H1 (cell line): ENCODE results near the gene CIPC. TPM values are rescaled to one million over a fixed set of nuclear protein-coding genes. Genes with fewer than 3 reads are reported as not detected.

Experiments used
- CTCF ChIA-PET: fragments of 300-600 bp; sonication (Branson Sonifier 250); formaldehyde crosslinking; loops from one replicate; lab custom pipeline; 2021; ENCODE audit not compliant: partially characterized antibody; lab: Charles Lee
- POLR2A ChIA-PET: fragments of 300-600 bp; sonication (Branson Sonifier 250); formaldehyde crosslinking; loops from one replicate; lab custom pipeline; 2021; ENCODE audit warnings: inconsistent platforms; ENCODE audit not compliant: partially characterized antibody; lab: Charles Lee
- DNase-seq, 2 experiments: peaks; one replicate each; pipeline versions ENCODE4 v3.0.0 to v3.0.0-alpha.2; 2010 to 2022; ENCODE audit warnings: low spot score in 2 of 2, low read depth in 1 of 2, mixed read lengths in 1 of 2
- FAIRE-seq: peaks from 2 replicates; lab custom pipeline; 2011; peaks lifted over from hg19 to GRCh38; lab: Jason Lieb, UNC
- H2AFZ ChIP-seq: 2 replicates; pipeline ENCODE4 v1.8.1; 2012; ENCODE audit warnings: low read length, inconsistent platforms
- H2AK5ac ChIP-seq: 2 replicates; pipeline ENCODE4 v1.6.1; 2013; ENCODE audit warnings: low read depth, low read length
- H2BK120ac ChIP-seq: replicated peaks from 2 replicates; pipeline ENCODE3; 2013; ENCODE audit warnings: low read depth, low read length, inconsistent platforms
- H2BK12ac ChIP-seq: 2 replicates; pipeline ENCODE4 v1.6.1; 2013; ENCODE audit warnings: low read depth, low read length
- H2BK15ac ChIP-seq: 2 replicates; pipeline ENCODE4 v1.6.1; 2013; ENCODE audit warnings: low read length
- H2BK20ac ChIP-seq: 2 replicates; pipeline ENCODE4 v1.6.1; 2013; ENCODE audit warnings: low read length
- H2BK5ac ChIP-seq: 2 replicates; pipeline ENCODE4 v1.6.1; 2013; ENCODE audit warnings: low read depth, low read length
- H3K14ac ChIP-seq: 2 replicates; pipeline ENCODE4 v1.6.1; 2013; ENCODE audit warnings: inconsistent platforms; ENCODE audit not compliant: insufficient read length
- H3K18ac ChIP-seq: 2 replicates; pipeline ENCODE4 v1.6.1; 2013; ENCODE audit warnings: low read length; ENCODE audit errors: extremely low read depth
- H3K23ac ChIP-seq: 2 replicates; pipeline ENCODE4 v1.6.1; 2013; ENCODE audit warnings: inconsistent platforms; ENCODE audit not compliant: insufficient read length
- H3K23me2 ChIP-seq: 2 replicates; pipeline ENCODE4 v1.6.1; 2013; ENCODE audit warnings: low read depth, low read length
- H3K27ac ChIP-seq: 2 replicates; pipeline ENCODE4 v1.6.1; 2011; ENCODE audit warnings: low read depth, low read length, inconsistent platforms
- H3K27me3 ChIP-seq, 4 experiments: replicated peaks in 1 of 4; 1 replicate in 1 of 4; 2 replicates in 3 of 4; pipeline versions ENCODE4 v1.6.1 to v1.8.1; 2011 to 2013; ENCODE audit warnings: low read length in 3 of 4, mild to moderate bottlenecking in 3 of 4, inconsistent platforms in 2 of 4, mixed read lengths in 2 of 4, moderate library complexity in 1 of 4; ENCODE audit not compliant: control insufficient read depth in 3 of 4, insufficient read depth in 3 of 4; ENCODE audit errors: extremely low read depth in 1 of 4
- H3K36me3 ChIP-seq, 4 experiments: 2 replicates each; pipeline versions ENCODE4 v1.6.1 to v1.8.1; 2011 to 2013; ENCODE audit warnings: mild to moderate bottlenecking in 4 of 4, low read length in 3 of 4, moderate library complexity in 2 of 4, control low read depth in 1 of 4, inconsistent platforms in 1 of 4; ENCODE audit not compliant: insufficient read depth in 4 of 4, control insufficient read depth in 2 of 4
- H3K4ac ChIP-seq: replicated peaks from 2 replicates; pipeline ENCODE3; 2013; ENCODE audit warnings: low read length, low read depth, mixed read lengths, inconsistent platforms; ENCODE audit not compliant: insufficient read length
- H3K4me1 ChIP-seq, 4 experiments: replicated peaks in 1 of 4; 1 replicate in 1 of 4; 2 replicates in 3 of 4; pipeline versions ENCODE4 v1.6.1 to v1.8.1; 2011 to 2013; ENCODE audit warnings: low read length in 3 of 4, inconsistent platforms in 2 of 4, mixed read lengths in 1 of 4; ENCODE audit not compliant: insufficient read depth in 4 of 4, control insufficient read depth in 3 of 4
- H3K4me2 ChIP-seq, 2 experiments: 2 replicates each; pipeline versions ENCODE4 v1.6.1 to v1.8.1; 2011 to 2013; ENCODE audit warnings: low read depth in 2 of 2, low read length in 2 of 2, control low read depth in 1 of 2, inconsistent platforms in 1 of 2, mild to moderate bottlenecking in 1 of 2; ENCODE audit not compliant: insufficient read depth in 1 of 2
- H3K4me3 ChIP-seq, 4 experiments: fragments of 200-600, 300-600 bp in 1 of 4; sonication (generic), shearing (Covaris generic), sonication (Bioruptor Twin) in 1 of 4; 2 replicates each; pipeline versions ENCODE4 v1.5.1 to v1.8.1; 2011 to 2016; ENCODE audit warnings: low read length in 4 of 4, low read depth in 3 of 4, control low read depth in 2 of 4, inconsistent platforms in 2 of 4, mild to moderate bottlenecking in 2 of 4, mixed read lengths in 1 of 4, moderate library complexity in 1 of 4; ENCODE audit not compliant: insufficient read depth in 2 of 4; ENCODE audit errors: extremely low read depth in 1 of 4
- H3K56ac ChIP-seq: replicated peaks from 2 replicates; pipeline ENCODE3; 2013; ENCODE audit warnings: low read depth, mild to moderate bottlenecking, mixed read lengths, low read length, inconsistent platforms; ENCODE audit not compliant: insufficient read length
- H3K79me1 ChIP-seq: 2 replicates; pipeline ENCODE4 v1.6.1; 2013; ENCODE audit warnings: low read depth, low read length, control low read depth
- H3K79me2 ChIP-seq, 2 experiments: 2 replicates each; pipeline versions ENCODE4 v1.6.1 to v1.8.1; 2012 to 2013; ENCODE audit warnings: low read length in 2 of 2, mild to moderate bottlenecking in 2 of 2, inconsistent platforms in 1 of 2; ENCODE audit not compliant: insufficient read depth in 2 of 2, control insufficient read depth in 1 of 2
- H3K9ac ChIP-seq, 4 experiments: replicated peaks in 1 of 4; 1 replicate in 1 of 4; 2 replicates in 3 of 4; pipeline versions ENCODE4 v1.6.1 to v1.8.1; 2011 to 2013; ENCODE audit warnings: low read depth in 3 of 4, low read length in 3 of 4, control low read depth in 2 of 4, mild to moderate bottlenecking in 2 of 4, moderate library complexity in 2 of 4, inconsistent platforms in 1 of 4; ENCODE audit errors: extremely low read depth in 1 of 4
- H3K9me3 ChIP-seq, 2 experiments: 2 replicates each; pipeline versions ENCODE4 v1.6.1 to v1.8.1; 2012 to 2013; ENCODE audit warnings: mild to moderate bottlenecking in 2 of 2, moderate library complexity in 2 of 2, control low read depth in 1 of 2, inconsistent platforms in 1 of 2, low read depth in 1 of 2, low read length in 1 of 2, mixed read lengths in 1 of 2; ENCODE audit not compliant: insufficient read depth in 2 of 2
- H4K20me1 ChIP-seq, 2 experiments: replicated peaks in 1 of 2; 2 replicates each; pipeline versions ENCODE3 to v1.8.1; 2011 to 2013; ENCODE audit warnings: inconsistent platforms in 2 of 2, low read length in 2 of 2, mild to moderate bottlenecking in 1 of 2; ENCODE audit not compliant: insufficient read depth in 2 of 2, control insufficient read depth in 1 of 2
- H4K5ac ChIP-seq: 2 replicates; pipeline ENCODE4 v1.6.1; 2013; ENCODE audit warnings: low read length, low read depth, mixed read lengths, inconsistent platforms; ENCODE audit not compliant: insufficient read length
- H4K8ac ChIP-seq: 2 replicates; pipeline ENCODE4 v1.8.0; 2013; ENCODE audit warnings: mild to moderate bottlenecking, moderate library complexity, low read length, inconsistent platforms; ENCODE audit not compliant: insufficient read depth; ENCODE audit errors: extremely low read depth
- H4K91ac ChIP-seq: replicated peaks from 2 replicates; pipeline ENCODE3; 2013; ENCODE audit warnings: low read length, mixed read lengths, inconsistent platforms; ENCODE audit not compliant: insufficient read length
- EGR1 ChIP-seq: IDR thresholded peaks from 2 replicates; pipeline ENCODE4 v1.6.1; 2011; ENCODE audit warnings: low read depth, low read length, borderline replicate concordance
- POU5F1 ChIP-seq: IDR thresholded peaks from 2 replicates; pipeline ENCODE4 v1.6.1; 2011; ENCODE audit warnings: low read depth, mild to moderate bottlenecking, low read length, moderate library complexity
- RAD21 ChIP-seq, 2 experiments: IDR thresholded peaks in 1 of 2; conservative IDR thresholded peaks in 1 of 2; 2 replicates each; pipeline ENCODE4 v1.6.1; 2011; ENCODE audit warnings: low read depth in 2 of 2, low read length in 2 of 2, improper control_type of control experiment in 1 of 2, inconsistent platforms in 1 of 2, mild to moderate bottlenecking in 1 of 2, moderate library complexity in 1 of 2
- RBBP5 ChIP-seq: IDR thresholded peaks from 2 replicates; pipeline ENCODE4 v1.7.1; 2012; ENCODE audit warnings: low read depth, mild to moderate bottlenecking, inconsistent platforms, low read length, moderate library complexity, borderline replicate concordance
- YY1 ChIP-seq: IDR thresholded peaks from 2 replicates; pipeline ENCODE4 v1.6.1; 2011; ENCODE audit warnings: low read depth, mild to moderate bottlenecking, low read length
- WGBS, 2 experiments: shearing (Covaris generic) in 1 of 2; methylation state at CpG; one replicate each; pipeline versions ENCODE4 v1.1.6 to v1.1.7; 2013 to 2015; ENCODE audit warnings: low lambda C conversion rate in 2 of 2, mixed read lengths in 2 of 2, inconsistent platforms in 1 of 2, low coverage in 1 of 2, missing lambda C conversion rate in 1 of 2; ENCODE audit not compliant: insufficient replicate concordance in 2 of 2, insufficient coverage in 1 of 2, insufficient read length in 1 of 2; ENCODE audit errors: extremely low coverage in 1 of 2, missing lambda C conversion rate in 1 of 2; 5-methylcytosine and 5-hydroxymethylcytosine counted together
- polyA plus RNA-seq, 7 experiments: library from polyadenylated mRNA; depleted of rRNA in 3 of 7; stranded (reverse) in 5 of 7; unstranded in 2 of 7; fragments of >200 nt in 5 of 7; fragments of 200-250 nt in 2 of 7; gene quantifications; 1 replicate in 5 of 7; 2 replicates in 1 of 7; 4 replicates in 1 of 7; pipeline versions ENCODE4 v1.2.1 to v1.2.3, GENCODE V29; 2011 to 2013; ENCODE audit warnings: missing spikeins in 2 of 7, mixed read lengths in 2 of 7
- total RNA-seq: library from RNA; stranded (reverse); fragmentation: NEBNext Ultra II Directional; extraction: Animal tissue kit (Norgen Biotek cat#: 25700); gene quantifications from 2 replicates; pipeline ENCODE4 v1.2.1, GENCODE V29; 2021

The CIPC gene
- total and polyA plus RNA-seq, 2 of the 8 experiments (the other 6 are each of a cell fraction or from before 2014, with no cell fraction given) = 13.9 to 32.7 TPM

DNA sequence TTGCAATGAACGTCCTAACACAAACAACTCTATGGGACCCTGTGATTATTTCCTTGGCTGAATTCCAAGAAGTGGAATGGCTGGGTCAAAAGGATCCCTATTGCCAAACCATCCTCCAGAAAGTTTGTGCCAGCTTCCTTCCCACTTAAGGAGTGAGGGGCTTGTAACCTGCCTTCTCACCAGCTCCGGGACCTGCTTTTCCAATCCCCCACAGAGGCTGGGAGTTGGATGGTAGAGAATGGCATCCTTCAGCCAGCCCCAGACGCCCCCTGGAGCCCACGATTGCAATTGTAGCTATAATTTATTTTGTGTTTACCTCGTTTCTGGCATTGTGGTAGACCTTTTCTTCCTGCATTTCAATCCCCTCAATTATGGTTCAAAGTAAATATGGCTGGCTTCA, 53.2 kb downstream of the CIPC start:
- no peaks in the 10 kb centered on the region for H3K79me2 ChIP-seq
- POLR2A ChIA-PET = interaction anchor here (0.7 to 1.0 kb wide), 2 partner anchors 8 to 11 kb away, joined by 3 read pairs; no protein-coding TSS in a partner anchor
- H3K23ac ChIP-seq = no peak overlapping the region
- TF ChIP-seq RBBP5 (no peak), YY1 (peak; percentile 76), POU5F1 (no peak), RAD21 (IDR thresholded peaks at IDR 0.05 in 1 of 2, conservative IDR thresholded peaks at IDR 0.05 in 1 of 2; ENCODE audit: low read depth in 2 of 2, low read length in 2 of 2) (peak; percentile 59 to 70), EGR1 (no peak)

More for the DNA sequence above, 53.2 kb downstream of the CIPC start:
- H3K18ac ChIP-seq = no peak overlapping the region
- no peaks in the 10 kb centered on the region for H3K79me1 ChIP-seq
- CTCF ChIA-PET = interaction anchor here (0.6 to 52.5 kb wide), 40 partner anchors 8 to 280 kb away, joined by 3 to 1490 read pairs (median 6); partner anchors contain the start of genes CIPC, GSTZ1, POMT2 and TMEM63C
- H4K5ac ChIP-seq = no peak overlapping the region
- no peak overlapping the region for H2AK5ac ChIP-seq
- H3K4ac ChIP-seq = no peak overlapping the region
- WGBS, 2 experiments = 32% methylated on average over 5 of the region's 5 CpGs; no CpG with 5 or more reads in 1 of the 2 experiments
- H3K56ac ChIP-seq = no peak overlapping the region
- no peaks in the 10 kb centered on the region for H4K20me1 ChIP-seq
- no peaks in the 10 kb centered on the region for H3K9me3 ChIP-seq
- H2BK20ac ChIP-seq = no peak overlapping the region
- no peak overlapping the region for H2AFZ ChIP-seq
- peak; percentile 39 for FAIRE-seq
- no peak overlapping the region for H2BK12ac ChIP-seq
- H3K23me2 ChIP-seq = no peaks in the 10 kb centered on the region
- H2BK5ac ChIP-seq = no peak overlapping the region
- H3K14ac ChIP-seq = no peak overlapping the region
- no peaks in the 10 kb centered on the region for H3K36me3 ChIP-seq
- no peak overlapping the region for H3K27ac ChIP-seq
- H3K4me2 ChIP-seq = no peak overlapping the region
- peaks cover 2 to 19% (median 4%) of the 10 kb centered on the region in 4 experiments; a peak in 5 of 7 replicates for H3K4me1 ChIP-seq
- H4K91ac ChIP-seq = no peak overlapping the region
- H3K9ac ChIP-seq = no peak overlapping the region
- H3K4me3 ChIP-seq = no peak overlapping the region
- no peaks in the 10 kb centered on the region for H3K27me3 ChIP-seq
- no peak overlapping the region for H2BK120ac ChIP-seq
- DNase-seq = peak in 1 of 2 experiments; percentile 84
- no peak overlapping the region for H4K8ac ChIP-seq
- H2BK15ac ChIP-seq = 0 out of 2 replicates have a peak overlapping the region, but pooled peaks have one; percentile 49
